Nephron (organoid): ENCODE results near the gene ARHGAP11B.
"Not testable (repeated sequence)": the region's sequence is repeated elsewhere in the genome, so short reads cannot be mapped to it uniquely, and the experiment has no call there.

ENCODE experiments used
- H3K27ac Mint-ChIP-seq, 3 experiments: 2 replicates each; pipeline ENCODE4 v1.8.0; 2020; ENCODE audit warnings: mixed read lengths in 3 of 3, mild to moderate bottlenecking in 2 of 3, moderate library complexity in 1 of 3
- H3K27me3 Mint-ChIP-seq: 2 replicates; pipeline ENCODE4 v1.8.0; 2021; ENCODE audit warnings: low read depth, mild to moderate bottlenecking, moderate library complexity, mixed read lengths
- H3K36me3 Mint-ChIP-seq: 2 replicates; pipeline ENCODE4 v1.8.0; 2020; ENCODE audit warnings: low read depth, mixed read lengths
- H3K4me1 Mint-ChIP-seq: 2 replicates; pipeline ENCODE4 v1.8.0; 2020; ENCODE audit warnings: mixed read lengths
- H3K4me3 Mint-ChIP-seq, 3 experiments: 2 replicates each; pipeline ENCODE4 v1.8.0; 2020; ENCODE audit warnings: mild to moderate bottlenecking in 3 of 3, mixed read lengths in 3 of 3, moderate library complexity in 2 of 3
- H3K9me3 Mint-ChIP-seq: 2 replicates; pipeline ENCODE4 v1.8.0; 2020; ENCODE audit warnings: mixed read lengths
- TF ChIP-seq, protein P1 (sequence below), 3 experiments: fragments of 200-600 bp; sonication (generic); IDR thresholded peaks; one replicate each; pipeline ENCODE4 v1.5.0; 2021; ENCODE audit warnings: antibody characterized with exemption in 3 of 3; ENCODE audit not compliant: unreplicated experiment in 3 of 3

Gene ARHGAP11B

DNA sequence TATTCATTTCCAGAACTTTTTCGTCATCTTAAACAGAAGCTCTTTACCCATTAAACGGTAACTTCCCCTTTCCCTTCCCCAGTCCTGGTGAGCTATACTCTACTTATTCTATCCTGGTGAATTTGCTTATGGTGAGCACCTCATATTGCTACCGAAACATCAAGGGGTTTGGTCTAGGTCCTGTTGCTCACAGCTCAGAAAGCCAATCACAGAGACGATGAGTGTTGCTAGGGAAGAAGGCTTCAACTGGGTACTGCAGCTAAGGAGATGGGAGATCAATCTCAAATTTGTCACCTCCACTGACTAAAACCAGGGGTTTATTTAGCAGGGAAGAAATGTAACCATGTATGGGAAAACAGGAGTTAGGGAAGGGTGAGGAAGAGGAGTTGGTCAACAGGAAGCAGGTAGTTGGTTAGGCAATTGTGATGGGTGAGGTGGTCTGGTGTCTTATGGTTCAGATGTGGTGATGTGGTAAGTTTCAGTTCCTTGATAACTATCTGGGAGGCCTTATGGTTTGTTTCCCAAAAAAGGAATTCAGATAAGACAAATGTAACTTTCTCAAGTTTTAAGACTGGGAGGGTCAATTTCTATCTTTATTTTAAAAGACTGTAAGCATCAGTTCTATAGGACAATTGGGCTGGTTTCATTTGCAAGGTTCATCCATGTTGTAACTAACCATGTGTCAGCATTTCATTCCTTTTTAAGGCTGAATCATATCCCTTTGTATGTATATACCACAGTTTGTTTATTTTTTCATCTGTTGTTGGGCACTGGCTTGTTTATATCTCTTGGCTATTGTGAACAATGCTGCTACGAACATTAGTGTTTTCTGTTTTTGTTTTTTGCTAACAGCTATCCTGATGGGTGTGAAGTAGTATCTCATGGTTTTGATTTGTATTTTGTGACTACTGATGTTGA lies 24.3 kb downstream of the ARHGAP11B start:
- H3K9me3 Mint-ChIP-seq: no peaks in the 10 kb centered on the region
- H3K36me3 Mint-ChIP-seq: peaks cover 27% of the 10 kb centered on the region
- H3K4me1 Mint-ChIP-seq: peaks cover 6% of the 10 kb centered on the region
- H3K4me3 Mint-ChIP-seq: no peak overlapping the region
- TF ChIP-seq, protein P1, sequence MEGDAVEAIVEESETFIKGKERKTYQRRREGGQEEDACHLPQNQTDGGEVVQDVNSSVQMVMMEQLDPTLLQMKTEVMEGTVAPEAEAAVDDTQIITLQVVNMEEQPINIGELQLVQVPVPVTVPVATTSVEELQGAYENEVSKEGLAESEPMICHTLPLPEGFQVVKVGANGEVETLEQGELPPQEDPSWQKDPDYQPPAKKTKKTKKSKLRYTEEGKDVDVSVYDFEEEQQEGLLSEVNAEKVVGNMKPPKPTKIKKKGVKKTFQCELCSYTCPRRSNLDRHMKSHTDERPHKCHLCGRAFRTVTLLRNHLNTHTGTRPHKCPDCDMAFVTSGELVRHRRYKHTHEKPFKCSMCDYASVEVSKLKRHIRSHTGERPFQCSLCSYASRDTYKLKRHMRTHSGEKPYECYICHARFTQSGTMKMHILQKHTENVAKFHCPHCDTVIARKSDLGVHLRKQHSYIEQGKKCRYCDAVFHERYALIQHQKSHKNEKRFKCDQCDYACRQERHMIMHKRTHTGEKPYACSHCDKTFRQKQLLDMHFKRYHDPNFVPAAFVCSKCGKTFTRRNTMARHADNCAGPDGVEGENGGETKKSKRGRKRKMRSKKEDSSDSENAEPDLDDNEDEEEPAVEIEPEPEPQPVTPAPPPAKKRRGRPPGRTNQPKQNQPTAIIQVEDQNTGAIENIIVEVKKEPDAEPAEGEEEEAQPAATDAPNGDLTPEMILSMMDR (IDR thresholded peaks at IDR 0.05; ENCODE audit: unreplicated experiment in 3 of 3): no peak
- no peaks in the 10 kb centered on the region for H3K27me3 Mint-ChIP-seq
- no peak overlapping the region for H3K27ac Mint-ChIP-seq

DNA sequence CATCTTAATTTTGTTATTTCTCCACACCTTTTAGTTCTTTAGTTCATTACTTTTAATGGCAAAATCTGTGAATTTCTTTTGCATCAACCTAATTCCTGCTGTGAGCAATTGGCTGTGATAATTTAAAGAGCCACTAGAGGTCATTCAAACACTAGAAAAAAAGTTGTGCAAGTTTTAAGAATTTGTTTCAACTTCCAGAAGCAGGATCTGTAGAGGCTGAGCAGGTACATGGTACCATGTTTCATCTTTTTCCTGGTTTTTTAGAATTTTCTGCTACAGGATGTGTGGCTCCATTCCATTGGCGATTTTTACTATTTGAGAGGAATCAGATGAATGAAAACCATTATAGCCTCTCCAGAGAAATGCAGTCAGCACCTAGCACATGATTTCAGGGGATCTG lies 35.2 kb downstream of the ARHGAP11B start:
- H3K9me3 Mint-ChIP-seq, H3K27ac Mint-ChIP-seq, H3K4me3 Mint-ChIP-seq, H3K4me1 Mint-ChIP-seq, H3K36me3 Mint-ChIP-seq, H3K27me3 Mint-ChIP-seq: not testable (repeated sequence)
- TF ChIP-seq, protein P1 (IDR thresholded peaks at IDR 0.05; ENCODE audit: unreplicated experiment in 3 of 3): peak; percentile 51 to 64 (median 61)

DNA sequence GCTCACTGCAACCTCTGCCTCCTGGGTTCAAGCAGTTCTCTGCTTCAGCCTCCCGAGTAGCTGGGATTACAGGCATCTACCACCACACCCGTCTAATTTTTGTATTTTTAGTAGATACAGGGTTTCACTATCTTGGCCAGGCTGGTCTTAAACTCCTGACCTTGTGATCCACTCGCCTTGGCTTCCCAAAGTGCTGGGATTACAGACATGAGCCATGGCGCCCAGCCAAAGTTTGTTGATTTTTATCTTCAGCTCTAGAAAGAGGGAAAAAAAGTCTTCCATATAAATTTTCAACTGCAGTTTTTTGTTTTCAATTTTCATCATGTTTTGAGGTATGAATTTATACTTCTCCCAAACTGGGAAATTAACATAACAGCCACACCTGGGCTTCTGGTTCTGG lies 43.7 kb downstream of the ARHGAP11B start:
- not testable (repeated sequence) for H3K27ac Mint-ChIP-seq, H3K4me1 Mint-ChIP-seq, H3K27me3 Mint-ChIP-seq, H3K4me3 Mint-ChIP-seq, H3K9me3 Mint-ChIP-seq
- peaks cover 46% of the 10 kb centered on the region for H3K36me3 Mint-ChIP-seq

DNA sequence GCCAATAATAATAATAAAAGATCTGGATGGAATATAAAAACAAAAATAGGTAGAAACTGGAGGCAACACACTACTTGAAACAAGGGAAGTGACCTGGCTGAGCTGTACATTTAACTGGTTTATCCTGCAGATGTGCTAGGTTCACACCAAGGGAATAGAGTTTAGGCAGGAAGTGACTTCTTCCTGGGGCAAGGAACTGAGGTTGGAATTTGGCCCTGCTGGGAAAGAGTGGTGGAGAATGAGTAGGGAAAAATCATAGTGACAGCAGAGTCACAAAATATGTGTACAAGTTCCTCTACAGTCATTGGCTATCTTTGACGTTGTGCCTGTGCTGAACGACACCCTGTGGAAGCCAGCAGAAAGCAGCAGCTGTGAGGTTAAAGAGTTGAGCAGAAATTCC lies 44.1 kb downstream of the ARHGAP11B start:
- Mint-ChIP-seq H3K36me3 (peaks cover 46% of the 10 kb centered on the region), H3K4me1 (no peaks in the 10 kb centered on the region), H3K9me3 (peaks cover 8% of the 10 kb centered on the region), H3K4me3 (no peak overlapping the region), H3K27me3 (no peaks in the 10 kb centered on the region), H3K27ac (peak overlapping the region in 1 of 3 experiments; percentile 22)
- TF ChIP-seq, protein P1 (IDR thresholded peaks at IDR 0.05; ENCODE audit: unreplicated experiment in 3 of 3): no peak

DNA sequence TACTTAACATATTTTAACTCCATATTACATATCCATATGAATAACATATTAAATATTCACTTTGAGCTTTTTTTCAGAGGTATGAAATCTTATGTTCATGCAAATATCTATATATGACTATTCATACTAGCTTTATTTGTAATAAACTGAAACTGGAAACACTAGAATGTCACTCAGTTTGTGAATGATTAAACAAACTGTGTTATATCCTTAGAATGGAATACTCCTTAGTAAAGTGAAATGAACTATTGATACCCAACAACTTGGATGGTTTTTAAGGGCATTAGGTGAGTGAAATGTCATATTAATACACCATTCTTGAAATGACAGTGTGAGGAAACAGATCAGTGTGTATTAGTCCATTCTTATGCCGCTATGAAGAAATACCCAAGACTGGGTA lies 45.4 kb downstream of the ARHGAP11B start:
- H3K27me3 Mint-ChIP-seq: no peaks in the 10 kb centered on the region

DNA sequence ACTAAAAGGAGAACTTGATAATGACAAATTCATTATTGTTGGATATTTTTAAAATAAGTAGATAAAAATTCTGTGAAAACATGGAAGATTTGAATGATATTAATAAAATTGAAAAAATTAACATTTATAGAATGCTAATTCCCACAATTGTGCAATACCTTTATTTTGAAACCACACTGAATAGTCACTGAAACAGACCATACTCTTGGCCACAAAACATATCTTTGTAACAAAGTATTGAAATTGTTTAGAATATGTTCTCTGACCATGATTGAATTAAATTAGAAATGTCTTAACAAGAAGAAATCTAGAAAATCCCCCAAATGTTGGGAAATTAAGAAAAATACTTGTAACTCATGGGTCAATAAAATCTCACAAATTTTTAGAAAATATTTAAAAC lies 49.2 kb downstream of the ARHGAP11B start:
- Mint-ChIP-seq H3K27me3 (no peaks in the 10 kb centered on the region), H3K27ac (no peak overlapping the region), H3K4me3 (no peak overlapping the region), H3K9me3 (peaks cover 15% of the 10 kb centered on the region), H3K36me3 (peaks cover 43% of the 10 kb centered on the region), H3K4me1 (no peaks in the 10 kb centered on the region)
- TF ChIP-seq, protein P1 (IDR thresholded peaks at IDR 0.05; ENCODE audit: unreplicated experiment in 3 of 3): no peak

More for the DNA sequence above, 45.4 kb downstream of the ARHGAP11B start:
- Mint-ChIP-seq H3K4me3 (no peak overlapping the region), H3K9me3 (peaks cover 8% of the 10 kb centered on the region), H3K4me1 (no peaks in the 10 kb centered on the region), H3K36me3 (peaks cover 49% of the 10 kb centered on the region), H3K27ac (no peak overlapping the region)
- TF ChIP-seq, protein P1 (IDR thresholded peaks at IDR 0.05; ENCODE audit: unreplicated experiment in 3 of 3): no peak

DNA sequence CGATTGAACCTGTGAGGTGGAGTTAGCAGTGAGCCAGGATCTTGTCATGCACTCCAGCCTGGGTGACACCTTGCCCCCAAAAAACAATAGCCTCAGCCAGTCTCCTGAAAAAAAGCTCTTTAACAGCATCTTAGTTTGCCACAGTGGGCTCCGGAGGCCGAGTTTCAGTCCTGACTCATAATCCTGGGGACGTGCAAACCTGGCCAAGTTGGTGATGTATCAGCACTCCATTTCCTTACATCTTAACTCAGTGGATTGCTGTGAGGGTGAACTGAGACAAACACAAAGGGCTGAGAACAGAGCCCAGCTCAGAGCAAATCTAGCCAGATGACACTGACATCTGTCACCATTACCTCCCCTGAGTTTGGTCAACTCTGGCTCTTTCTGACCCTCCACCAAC lies 50.0 kb downstream of the ARHGAP11B start:
- not testable (repeated sequence) for H3K4me1 Mint-ChIP-seq, H3K27me3 Mint-ChIP-seq, H3K4me3 Mint-ChIP-seq, H3K27ac Mint-ChIP-seq
- Mint-ChIP-seq H3K36me3 (peaks cover 37% of the 10 kb centered on the region), H3K9me3 (peaks cover 15% of the 10 kb centered on the region)

DNA sequence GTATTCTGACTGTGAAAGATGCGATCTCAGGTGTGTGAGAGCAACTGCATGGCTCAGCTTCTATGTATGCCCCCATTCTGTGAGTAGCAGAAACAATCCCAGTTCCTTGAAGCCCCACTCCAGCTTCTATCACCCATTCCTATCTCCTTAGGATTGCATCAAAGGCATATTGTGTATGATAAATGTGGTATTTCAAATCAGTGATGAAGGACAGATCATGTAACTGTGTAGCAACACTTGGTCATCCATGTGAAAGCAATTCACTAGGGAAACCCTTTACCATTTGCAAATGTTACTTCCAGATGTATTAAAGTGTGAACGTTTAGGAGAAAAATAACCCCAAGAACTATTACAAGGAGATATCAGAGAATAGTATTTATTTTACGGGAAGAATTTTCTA lies 55.1 kb downstream of the ARHGAP11B start:
- H3K36me3 Mint-ChIP-seq: peaks cover 16% of the 10 kb centered on the region
- H3K27ac Mint-ChIP-seq, H3K4me3 Mint-ChIP-seq, H3K9me3 Mint-ChIP-seq, H3K4me1 Mint-ChIP-seq, H3K27me3 Mint-ChIP-seq: not testable (repeated sequence)

DNA sequence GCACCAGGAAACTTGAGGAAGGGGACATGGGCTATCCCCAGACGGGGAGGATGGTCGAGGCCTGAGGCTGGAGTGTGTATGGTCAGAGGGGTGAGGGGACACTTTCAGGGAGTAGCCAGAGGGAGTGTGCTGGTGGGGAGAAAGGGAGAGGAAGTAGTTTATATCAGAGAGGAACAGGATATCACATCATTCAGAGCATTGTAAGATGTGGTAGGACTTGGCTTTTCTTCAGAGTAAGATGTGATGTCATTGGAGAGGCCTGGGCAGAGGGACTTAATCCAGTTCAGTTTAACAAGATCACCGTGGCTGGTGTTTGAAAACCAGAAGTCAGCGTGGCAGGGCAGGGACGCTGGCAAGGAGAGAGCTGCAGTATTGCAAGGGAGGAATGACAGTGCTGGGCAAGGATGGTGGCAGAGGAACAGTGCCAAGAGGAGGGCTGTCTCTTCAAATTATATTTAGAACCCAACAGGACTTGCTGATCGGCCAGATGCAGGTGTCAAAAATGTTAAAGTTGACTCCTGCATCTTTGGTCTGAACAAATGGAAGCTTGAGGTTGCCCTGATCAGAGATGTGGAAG lies 59.9 kb downstream of the ARHGAP11B start:
- not testable (repeated sequence) for H3K4me3 Mint-ChIP-seq, H3K27me3 Mint-ChIP-seq, H3K9me3 Mint-ChIP-seq, H3K36me3 Mint-ChIP-seq, H3K27ac Mint-ChIP-seq, H3K4me1 Mint-ChIP-seq
